Nephron progenitor cell (in vitro differentiated cells): ENCODE results near the gene PPP2R2D.

Source experiments
- DNase-seq: peaks from one replicate; pipeline ENCODE4 v3.0.0; 2021
- H3K27ac Mint-ChIP-seq: 2 replicates; pipeline ENCODE4 v1.8.0; 2021; ENCODE audit warnings: mild to moderate bottlenecking, moderate library complexity, mixed read lengths
- H3K27me3 Mint-ChIP-seq: 2 replicates; pipeline ENCODE4 v1.8.0; 2021; ENCODE audit warnings: mild to moderate bottlenecking, low read depth, mixed read lengths; ENCODE audit not compliant: poor library complexity
- H3K36me3 Mint-ChIP-seq: 2 replicates; pipeline ENCODE4 v1.8.0; 2021; ENCODE audit warnings: low read depth, mixed read lengths
- H3K4me1 Mint-ChIP-seq: 2 replicates; pipeline ENCODE4 v1.8.0; 2021; ENCODE audit warnings: mixed read lengths
- H3K4me3 Mint-ChIP-seq: 2 replicates; pipeline ENCODE4 v1.8.0; 2021; ENCODE audit warnings: mild to moderate bottlenecking, moderate library complexity, mixed read lengths
- H3K9me3 Mint-ChIP-seq: 2 replicates; pipeline ENCODE4 v1.8.0; 2021; ENCODE audit warnings: mild to moderate bottlenecking, moderate library complexity, mixed read lengths
- CTCF ChIP-seq: fragments of 200-600 bp; sonication (generic); IDR thresholded peaks from 2 replicates; pipeline ENCODE4 v1.5.0; 2021; ENCODE audit warnings: antibody characterized with exemption

Gene PPP2R2D

GRCh38 chr10:131991726-131992125 is 90.9 kb downstream of the PPP2R2D start:
- Mint-ChIP-seq H3K36me3 (peaks cover 4% of the 10 kb centered on the region), H3K4me1 (peaks cover 12% of the 10 kb centered on the region), H3K9me3 (peaks cover 21% of the 10 kb centered on the region), H3K27ac (no peak overlapping the region), H3K27me3 (peaks cover 5% of the 10 kb centered on the region), H3K4me3 (no peak overlapping the region)
- DNase-seq: no peak
- TF ChIP-seq CTCF: no peak

- no peak overlapping the region for H3K4me3 Mint-ChIP-seq
- peaks cover 28% of the 10 kb centered on the region for H3K4me1 Mint-ChIP-seq
- H3K27ac Mint-ChIP-seq: no peak overlapping the region
- no peaks in the 10 kb centered on the region for H3K36me3 Mint-ChIP-seq
- TF ChIP-seq CTCF: no peak
- peaks cover 5% of the 10 kb centered on the region for H3K27me3 Mint-ChIP-seq
- no peak for DNase-seq
- peaks cover 7% of the 10 kb centered on the region for H3K9me3 Mint-ChIP-seq
Measured at GRCh38 chr10:131993275-131993674, 92.5 kb downstream of the PPP2R2D start.

- H3K4me1 Mint-ChIP-seq: peaks cover 38% of the 10 kb centered on the region
- no peak for TF ChIP-seq CTCF
- H3K9me3 Mint-ChIP-seq: no peaks in the 10 kb centered on the region
- H3K4me3 Mint-ChIP-seq: no peak overlapping the region
- H3K36me3 Mint-ChIP-seq: no peaks in the 10 kb centered on the region
- DNase-seq: no peak
- peaks cover 5% of the 10 kb centered on the region for H3K27me3 Mint-ChIP-seq
- H3K27ac Mint-ChIP-seq: no peak overlapping the region
Measured at GRCh38 chr10:131994435-131994834, 93.6 kb downstream of the PPP2R2D start.

GRCh38 chr10:131996466-131997365 is 95.9 kb downstream of the PPP2R2D start:
- Mint-ChIP-seq H3K36me3 (no peaks in the 10 kb centered on the region), H3K27ac (no peak overlapping the region), H3K4me1 (peaks cover 46% of the 10 kb centered on the region), H3K27me3 (peaks cover 5% of the 10 kb centered on the region), H3K9me3 (no peaks in the 10 kb centered on the region), H3K4me3 (no peak overlapping the region)
- no peak for TF ChIP-seq CTCF
- DNase-seq: no peak

- Mint-ChIP-seq H3K36me3 (no peaks in the 10 kb centered on the region), H3K27me3 (peaks cover 5% of the 10 kb centered on the region), H3K4me3 (peak overlapping the region; percentile 10), H3K27ac (peak overlapping the region; percentile 87), H3K4me1 (peaks cover 47% of the 10 kb centered on the region), H3K9me3 (no peaks in the 10 kb centered on the region)
- TF ChIP-seq CTCF: no peak
- peak; percentile 31 for DNase-seq
Measured at GRCh38 chr10:131997366-131998049, 96.7 kb downstream of the PPP2R2D start.
